Measurements from ENCODE around the gene FBXL16.

DNA sequence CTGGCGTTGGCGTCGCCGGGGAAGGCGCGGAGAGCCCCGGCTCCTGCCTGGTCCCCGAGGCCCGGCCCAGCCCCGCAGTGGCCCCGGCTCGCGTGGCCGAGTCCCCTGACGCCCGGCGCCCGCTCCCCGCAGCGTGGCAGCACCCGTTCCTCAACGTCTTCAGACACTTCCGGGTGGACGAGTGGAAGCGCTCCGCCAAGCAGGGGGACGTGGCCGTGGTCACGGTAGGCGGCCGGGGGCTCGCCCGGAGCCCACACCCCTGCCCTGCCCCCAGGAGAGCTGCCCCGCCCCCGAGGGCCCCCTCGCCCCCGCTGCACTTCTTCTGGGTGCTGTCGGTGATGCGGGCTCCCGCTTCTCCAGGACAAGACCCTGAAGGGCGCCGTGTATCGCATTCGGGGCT, 56.0 kb downstream of the FBXL16 start:
- TF ChIP-seq, protein P1, sequence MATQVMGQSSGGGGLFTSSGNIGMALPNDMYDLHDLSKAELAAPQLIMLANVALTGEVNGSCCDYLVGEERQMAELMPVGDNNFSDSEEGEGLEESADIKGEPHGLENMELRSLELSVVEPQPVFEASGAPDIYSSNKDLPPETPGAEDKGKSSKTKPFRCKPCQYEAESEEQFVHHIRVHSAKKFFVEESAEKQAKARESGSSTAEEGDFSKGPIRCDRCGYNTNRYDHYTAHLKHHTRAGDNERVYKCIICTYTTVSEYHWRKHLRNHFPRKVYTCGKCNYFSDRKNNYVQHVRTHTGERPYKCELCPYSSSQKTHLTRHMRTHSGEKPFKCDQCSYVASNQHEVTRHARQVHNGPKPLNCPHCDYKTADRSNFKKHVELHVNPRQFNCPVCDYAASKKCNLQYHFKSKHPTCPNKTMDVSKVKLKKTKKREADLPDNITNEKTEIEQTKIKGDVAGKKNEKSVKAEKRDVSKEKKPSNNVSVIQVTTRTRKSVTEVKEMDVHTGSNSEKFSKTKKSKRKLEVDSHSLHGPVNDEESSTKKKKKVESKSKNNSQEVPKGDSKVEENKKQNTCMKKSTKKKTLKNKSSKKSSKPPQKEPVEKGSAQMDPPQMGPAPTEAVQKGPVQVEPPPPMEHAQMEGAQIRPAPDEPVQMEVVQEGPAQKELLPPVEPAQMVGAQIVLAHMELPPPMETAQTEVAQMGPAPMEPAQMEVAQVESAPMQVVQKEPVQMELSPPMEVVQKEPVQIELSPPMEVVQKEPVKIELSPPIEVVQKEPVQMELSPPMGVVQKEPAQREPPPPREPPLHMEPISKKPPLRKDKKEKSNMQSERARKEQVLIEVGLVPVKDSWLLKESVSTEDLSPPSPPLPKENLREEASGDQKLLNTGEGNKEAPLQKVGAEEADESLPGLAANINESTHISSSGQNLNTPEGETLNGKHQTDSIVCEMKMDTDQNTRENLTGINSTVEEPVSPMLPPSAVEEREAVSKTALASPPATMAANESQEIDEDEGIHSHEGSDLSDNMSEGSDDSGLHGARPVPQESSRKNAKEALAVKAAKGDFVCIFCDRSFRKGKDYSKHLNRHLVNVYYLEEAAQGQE (IDR thresholded peaks at IDR 0.05; ENCODE audit: borderline replicate concordance) = no peak
- TF ChIP-seq, protein P2, sequence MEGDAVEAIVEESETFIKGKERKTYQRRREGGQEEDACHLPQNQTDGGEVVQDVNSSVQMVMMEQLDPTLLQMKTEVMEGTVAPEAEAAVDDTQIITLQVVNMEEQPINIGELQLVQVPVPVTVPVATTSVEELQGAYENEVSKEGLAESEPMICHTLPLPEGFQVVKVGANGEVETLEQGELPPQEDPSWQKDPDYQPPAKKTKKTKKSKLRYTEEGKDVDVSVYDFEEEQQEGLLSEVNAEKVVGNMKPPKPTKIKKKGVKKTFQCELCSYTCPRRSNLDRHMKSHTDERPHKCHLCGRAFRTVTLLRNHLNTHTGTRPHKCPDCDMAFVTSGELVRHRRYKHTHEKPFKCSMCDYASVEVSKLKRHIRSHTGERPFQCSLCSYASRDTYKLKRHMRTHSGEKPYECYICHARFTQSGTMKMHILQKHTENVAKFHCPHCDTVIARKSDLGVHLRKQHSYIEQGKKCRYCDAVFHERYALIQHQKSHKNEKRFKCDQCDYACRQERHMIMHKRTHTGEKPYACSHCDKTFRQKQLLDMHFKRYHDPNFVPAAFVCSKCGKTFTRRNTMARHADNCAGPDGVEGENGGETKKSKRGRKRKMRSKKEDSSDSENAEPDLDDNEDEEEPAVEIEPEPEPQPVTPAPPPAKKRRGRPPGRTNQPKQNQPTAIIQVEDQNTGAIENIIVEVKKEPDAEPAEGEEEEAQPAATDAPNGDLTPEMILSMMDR (IDR thresholded peaks at IDR 0.05; ENCODE audit: poor library complexity, severe bottlenecking) = no peak
- TF ChIP-seq MXI1 (conservative IDR thresholded peaks at IDR 0.05; ENCODE audit: poor library complexity, severe bottlenecking) (no peak), TAF1 (IDR thresholded peaks at IDR 0.05; ENCODE audit: low read depth) (no peak), RAD21 (conservative IDR thresholded peaks at IDR 0.05) (no peak), EZH2 (IDR thresholded peaks at IDR 0.05; ENCODE audit: borderline replicate concordance, insufficient read depth, low read length, poor library complexity, severe bottlenecking) (no peak), POLR2AphosphoS5 (IDR thresholded peaks at IDR 0.05) (no peak), SMC3 (conservative IDR thresholded peaks at IDR 0.05; ENCODE audit: poor library complexity) (no peak)
